OCI-LY1 (cell line): ENCODE data around the gene NDUFA12.

Source experiments
- H2AFZ ChIP-seq: fragments of 200-600 bp; sonication (generic), shearing (Covaris generic); 2 replicates; pipeline ENCODE4 v1.6.0; 2014; ENCODE audit warnings: antibody characterized with exemption, mild to moderate bottlenecking, low read length
- H3F3A ChIP-seq: fragments of 200-600 bp; sonication (generic), shearing (Covaris generic); 2 replicates; pipeline ENCODE4 v1.6.0; 2014; ENCODE audit warnings: mild to moderate bottlenecking, antibody characterized with exemption, low read length, moderate library complexity; ENCODE audit not compliant: insufficient read depth
- H3K27ac ChIP-seq: fragments of 200-600 bp; sonication (generic); 2 replicates; pipeline ENCODE4 v1.5.1; 2014; ENCODE audit warnings: low read length, mixed run types, mild to moderate bottlenecking, low read depth; ENCODE audit not compliant: poor library complexity, severe bottlenecking
- H3K27me3 ChIP-seq: fragments of 200-600 bp; sonication (generic); 2 replicates; pipeline ENCODE4 v1.6.0; 2014; ENCODE audit warnings: antibody characterized with exemption, mild to moderate bottlenecking, low read length, moderate library complexity; ENCODE audit not compliant: insufficient read depth
- H3K36me3 ChIP-seq: fragments of 200-600 bp; sonication (generic); 2 replicates; pipeline ENCODE4 v1.6.1; 2014; ENCODE audit warnings: mild to moderate bottlenecking, antibody characterized with exemption, low read length, moderate library complexity, mixed read lengths; ENCODE audit not compliant: insufficient read depth
- H3K4me1 ChIP-seq: fragments of 200-600 bp; sonication (generic); 2 replicates; pipeline ENCODE4 v1.5.1; 2014; ENCODE audit warnings: mild to moderate bottlenecking, low read length, moderate library complexity; ENCODE audit not compliant: insufficient read depth, severe bottlenecking
- H3K4me2 ChIP-seq: fragments of 200-600 bp; sonication (generic), shearing (Covaris generic); 2 replicates; pipeline ENCODE4 v1.6.1; 2014; ENCODE audit warnings: low read length
- H3K4me3 ChIP-seq: fragments of 200-600 bp; sonication (generic); 2 replicates; pipeline ENCODE4 v1.5.1; 2014; ENCODE audit warnings: low read length, low read depth, mild to moderate bottlenecking, mixed read lengths; ENCODE audit not compliant: poor library complexity, severe bottlenecking
- H3K79me2 ChIP-seq: fragments of 200-600 bp; shearing (Covaris generic); 2 replicates; pipeline ENCODE4 v1.6.1; 2016; ENCODE audit warnings: mixed run types, low read length, mixed read lengths; ENCODE audit not compliant: insufficient read depth
- H3K9ac ChIP-seq: fragments of 200-600 bp; sonication (generic), shearing (Covaris generic); 2 replicates; pipeline ENCODE4 v1.6.1; 2014; ENCODE audit warnings: mild to moderate bottlenecking, low read length, mixed read lengths
- H3K9me2 ChIP-seq: fragments of 200-600 bp; sonication (generic), shearing (Covaris generic); 2 replicates; pipeline ENCODE4 v1.6.1; 2014; ENCODE audit warnings: low read depth, mild to moderate bottlenecking, low read length, mixed read lengths
- H3K9me3 ChIP-seq: fragments of 200-600 bp; shearing (Covaris generic); 2 replicates; pipeline ENCODE4 v1.6.1; 2014; ENCODE audit warnings: low read length, mixed read lengths
- H4K20me1 ChIP-seq: fragments of 200-600 bp; sonication (generic), shearing (Covaris generic); 2 replicates; pipeline ENCODE4 v1.6.0; 2016; ENCODE audit warnings: mild to moderate bottlenecking, low read length; ENCODE audit not compliant: insufficient read depth
- EZH2 ChIP-seq: fragments of 200-600 bp; sonication (generic), shearing (Covaris generic); IDR thresholded peaks from 2 replicates; pipeline ENCODE4 v1.8.0; 2017; ENCODE audit warnings: borderline replicate concordance, mixed run types, mild to moderate bottlenecking, antibody characterized with exemption, low read length, moderate library complexity, mixed read lengths
- TF ChIP-seq, protein P1 (sequence below): fragments of 200-600 bp; sonication (generic), shearing (Covaris generic); IDR thresholded peaks from 2 replicates; pipeline ENCODE4 v1.5.1; 2017; ENCODE audit warnings: mild to moderate bottlenecking, antibody characterized with exemption, low read length, moderate library complexity, mixed read lengths

The NDUFA12 gene

GRCh38 chr12:95003213-95003920 lies at the start of gene NDUFA12:
Gene NDUFA12, minus strand, starts transcription at chr12:95003697. Its CDS starts 17 bp downstream, at chr12:95003680.
- no peaks in the 10 kb centered on the region for H3F3A ChIP-seq
- TF ChIP-seq, protein P1, sequence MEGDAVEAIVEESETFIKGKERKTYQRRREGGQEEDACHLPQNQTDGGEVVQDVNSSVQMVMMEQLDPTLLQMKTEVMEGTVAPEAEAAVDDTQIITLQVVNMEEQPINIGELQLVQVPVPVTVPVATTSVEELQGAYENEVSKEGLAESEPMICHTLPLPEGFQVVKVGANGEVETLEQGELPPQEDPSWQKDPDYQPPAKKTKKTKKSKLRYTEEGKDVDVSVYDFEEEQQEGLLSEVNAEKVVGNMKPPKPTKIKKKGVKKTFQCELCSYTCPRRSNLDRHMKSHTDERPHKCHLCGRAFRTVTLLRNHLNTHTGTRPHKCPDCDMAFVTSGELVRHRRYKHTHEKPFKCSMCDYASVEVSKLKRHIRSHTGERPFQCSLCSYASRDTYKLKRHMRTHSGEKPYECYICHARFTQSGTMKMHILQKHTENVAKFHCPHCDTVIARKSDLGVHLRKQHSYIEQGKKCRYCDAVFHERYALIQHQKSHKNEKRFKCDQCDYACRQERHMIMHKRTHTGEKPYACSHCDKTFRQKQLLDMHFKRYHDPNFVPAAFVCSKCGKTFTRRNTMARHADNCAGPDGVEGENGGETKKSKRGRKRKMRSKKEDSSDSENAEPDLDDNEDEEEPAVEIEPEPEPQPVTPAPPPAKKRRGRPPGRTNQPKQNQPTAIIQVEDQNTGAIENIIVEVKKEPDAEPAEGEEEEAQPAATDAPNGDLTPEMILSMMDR, result no peak
- no peak for TF ChIP-seq EZH2

GRCh38 chr12:95051241-95051640 lies 47.7 kb upstream of the NDUFA12 start:
- TF ChIP-seq, protein P1, result no peak
- no peak for TF ChIP-seq EZH2

More at GRCh38 chr12:95003213-95003920, at the start of gene NDUFA12:
- Histone ChIP-seq H3K27ac (peak within 1 kb of the TSS; percentile 52), H3K79me2 (peaks cover 33% of the 10 kb centered on the region), H4K20me1 (no peaks in the 10 kb centered on the region), H3K4me2 (peak within 1 kb of the TSS; percentile 94), H3K9ac (peak within 1 kb of the TSS; percentile 97), H3K27me3 (no peaks in the 10 kb centered on the region), H2AFZ (peak within 1 kb of the TSS; percentile 92), H3K4me1 (peaks cover 42% of the 10 kb centered on the region), H3K36me3 (peaks cover 26% of the 10 kb centered on the region), H3K4me3 (peak within 1 kb of the TSS; percentile 95), H3K9me2 (no peaks in the 10 kb centered on the region), H3K9me3 (0 out of 2 replicates have a peak, but pooled peaks cover 6% of the 10 kb centered on the region)

DNA sequence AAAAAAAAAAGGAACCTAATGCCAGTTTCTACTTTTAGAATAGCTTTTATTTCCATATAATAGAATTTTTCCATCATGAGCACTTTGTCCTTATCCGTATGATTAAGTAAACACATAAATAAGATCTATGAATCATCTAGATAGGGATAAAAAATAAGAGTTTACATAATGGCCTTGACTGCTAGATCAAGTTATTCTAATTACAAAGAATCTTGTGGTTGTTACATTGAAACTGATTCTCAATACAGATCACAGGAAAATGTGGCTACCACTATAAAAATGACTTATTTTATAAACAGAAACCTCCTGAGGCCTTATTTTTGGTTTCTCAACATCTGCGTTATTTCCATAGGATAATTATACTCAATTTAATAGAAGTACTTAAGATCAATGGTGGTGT lies 34.4 kb upstream of the NDUFA12 start:
- Histone ChIP-seq H3K36me3 (peaks cover 71% of the 10 kb centered on the region), H3K4me3 (no peak overlapping the region), H2AFZ (no peak overlapping the region), H3K4me2 (no peak overlapping the region), H3K9me2 (no peaks in the 10 kb centered on the region), H3F3A (no peaks in the 10 kb centered on the region), H3K27ac (no peak overlapping the region), H3K27me3 (no peaks in the 10 kb centered on the region), H3K79me2 (no peaks in the 10 kb centered on the region), H4K20me1 (no peaks in the 10 kb centered on the region), H3K9ac (no peak overlapping the region), H3K4me1 (no peaks in the 10 kb centered on the region), H3K9me3 (no peaks in the 10 kb centered on the region)
- TF ChIP-seq, protein P1, result no peak
- no peak for TF ChIP-seq EZH2

More at GRCh38 chr12:95051241-95051640, 47.7 kb upstream of the NDUFA12 start:
- no peak overlapping the region for H3K27ac ChIP-seq
- H4K20me1 ChIP-seq, result no peaks in the 10 kb centered on the region
- H3K9ac ChIP-seq, result no peak overlapping the region
- no peaks in the 10 kb centered on the region for H3K9me2 ChIP-seq
- no peaks in the 10 kb centered on the region for H3K79me2 ChIP-seq
- no peak overlapping the region for H3K4me3 ChIP-seq
- H3K9me3 ChIP-seq, result no peaks in the 10 kb centered on the region
- no peak overlapping the region for H2AFZ ChIP-seq
- H3F3A ChIP-seq, result no peaks in the 10 kb centered on the region
- H3K36me3 ChIP-seq, result peaks cover 71% of the 10 kb centered on the region
- H3K4me1 ChIP-seq, result no peaks in the 10 kb centered on the region
- H3K4me2 ChIP-seq, result no peak overlapping the region
- no peaks in the 10 kb centered on the region for H3K27me3 ChIP-seq
